ENCODE measurements around the gene C10orf67. TPM values are rescaled to one million over a fixed set of nuclear protein-coding genes. Genes with fewer than 3 reads are reported as not detected.

C10orf67 gene
- total RNA-seq, 1 experiment from 2014 or later = not detected

DNA sequence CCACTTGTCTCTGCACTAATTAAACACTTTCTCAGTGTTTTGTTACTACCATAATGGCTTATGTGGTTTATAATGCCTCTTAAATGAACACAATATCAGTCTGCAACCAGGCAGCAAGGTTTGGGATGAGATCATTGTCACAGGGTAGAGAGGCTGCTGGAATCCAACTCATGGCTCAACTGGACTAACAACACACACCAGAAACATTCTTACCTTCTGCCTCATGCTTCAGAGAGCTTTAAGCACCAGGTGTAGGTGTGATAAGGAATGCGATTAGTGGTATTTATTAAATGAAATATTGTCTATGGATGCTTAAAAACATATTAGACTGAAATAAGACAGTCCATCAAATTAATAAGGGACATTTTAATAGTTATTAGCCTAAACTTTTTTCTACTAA is 127.1 kb downstream of the C10orf67 start:
- no peaks in the 10 kb centered on the region for H3K23me2 ChIP-seq (ENCODE audit: insufficient read length, low read depth, low read length, poor library complexity, severe bottlenecking)
- no peak overlapping the region for H3K4ac ChIP-seq (ENCODE audit: low read depth, low read length)
- H3K36me3 Mint-ChIP-seq (ENCODE audit: insufficient read depth in 1 of 3, low read depth in 3 of 3) = no peaks in the 10 kb centered on the region; a peak in 1 of 7 replicates
- H3K27me3 ChIP-seq (ENCODE audit: insufficient read depth, low read length) = no peaks in the 10 kb centered on the region
- H3K9ac ChIP-seq (ENCODE audit: extremely low read depth, insufficient read length, low read length) = no peak overlapping the region
- H3K23ac ChIP-seq (ENCODE audit: insufficient read length, low read depth, low read length) = no peak overlapping the region
- H4K5ac ChIP-seq (ENCODE audit: insufficient read length, low read depth, low read length) = no peak overlapping the region
- no peak overlapping the region for H4K91ac ChIP-seq (ENCODE audit: insufficient read length, low read depth, low read length)
- no peak overlapping the region for H3K27ac Mint-ChIP-seq
- no peak overlapping the region for H3T11ph ChIP-seq (ENCODE audit: low read length)
- no peaks in the 10 kb centered on the region for H4K20me1 ChIP-seq (ENCODE audit: control insufficient read depth, insufficient read depth, insufficient read length)
- no peak overlapping the region for H2BK20ac ChIP-seq (ENCODE audit: low read depth, low read length, poor library complexity, severe bottlenecking)
- H3K14ac ChIP-seq (ENCODE audit: insufficient read depth, low read length) = no peak overlapping the region
- no peak overlapping the region for H3K18ac ChIP-seq (ENCODE audit: insufficient read length, low read depth, low read length)
- H2BK15ac ChIP-seq (ENCODE audit: low read depth, low read length) = no peak overlapping the region
- H3K4me3 Mint-ChIP-seq = no peak overlapping the region
- TF ChIP-seq CTCF (conservative IDR thresholded peaks at IDR 0.05) = no peak
- H3K4me2 ChIP-seq (ENCODE audit: insufficient read depth, insufficient read length, low read length) = no peak overlapping the region
- H4K8ac ChIP-seq (replicated peaks; ENCODE audit: insufficient read length, low read depth, low read length) = no peak overlapping the region
- H3K79me2 ChIP-seq (ENCODE audit: insufficient read depth, low read length) = no peaks in the 10 kb centered on the region
- H3K9me3 Mint-ChIP-seq = no peaks in the 10 kb centered on the region
- peaks cover 1 to 3% of the 10 kb centered on the region in 2 experiments; a peak in 3 of 4 replicates for H3K4me1 Mint-ChIP-seq
- peaks cover 25% of the 10 kb centered on the region for H3K27me3 Mint-ChIP-seq (ENCODE audit: low read depth)
- no peak overlapping the region for H2BK12ac ChIP-seq (ENCODE audit: insufficient read length, low read depth, low read length)
- H2BK120ac ChIP-seq (ENCODE audit: low read depth, low read length, poor library complexity, severe bottlenecking) = no peak overlapping the region
- no peak overlapping the region for H2BK5ac ChIP-seq (ENCODE audit: insufficient read length, low read length)
- no peaks in the 10 kb centered on the region for H3K9me3 ChIP-seq (ENCODE audit: control insufficient read depth, low read depth, low read length)
- no CpG with 5 or more reads among the region's 1 CpG for WGBS (ENCODE audit: extremely low coverage, insufficient read length, low lambda C conversion rate)
- no peaks in the 10 kb centered on the region for H3K79me1 ChIP-seq (ENCODE audit: insufficient read depth, low read depth, low read length, poor library complexity, severe bottlenecking)
- no peak for DNase-seq
- H2AFZ ChIP-seq (ENCODE audit: low read length) = no peak overlapping the region
- no peaks in the 10 kb centered on the region for H3K4me1 ChIP-seq (ENCODE audit: insufficient read depth, low read length)
- no peak overlapping the region for H2AK5ac ChIP-seq (ENCODE audit: insufficient read length, low read length)
- no peak overlapping the region for H3K27ac ChIP-seq (ENCODE audit: insufficient read length, low read depth, low read length)
- no peak overlapping the region for H3K56ac ChIP-seq (ENCODE audit: insufficient read length, low read depth, low read length)

Data from H9 (cell line).